Measurements from ENCODE around the gene CDC34. TPM values are rescaled to one million over a fixed set of nuclear protein-coding genes. Genes with fewer than 3 reads are reported as not detected.

Gene CDC34
- total RNA-seq, 1 experiment from 2014 or later: 61.3 TPM

DNA sequence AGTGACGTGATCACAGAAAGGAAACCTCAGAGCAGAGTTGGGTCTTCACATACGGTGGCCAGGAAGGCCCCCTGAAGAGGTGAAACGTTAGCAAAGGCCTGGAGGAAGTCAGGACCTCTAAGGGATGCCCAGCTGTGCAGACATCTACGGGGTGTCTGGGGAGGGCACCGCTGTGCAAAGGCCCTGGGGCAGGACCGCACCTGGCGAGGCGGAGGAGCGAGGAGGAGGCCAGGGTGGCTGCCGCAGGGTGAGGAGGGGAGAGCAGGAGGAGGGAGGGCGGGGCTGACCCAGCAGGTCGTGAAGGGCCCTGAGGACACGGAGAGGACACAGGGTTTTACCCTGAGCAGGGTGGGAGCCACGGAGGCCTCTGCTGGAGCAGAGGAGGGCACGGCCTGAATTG lies 47.1 kb upstream of the CDC34 start:
- ChIA-PET POLR2A (no interaction called here), CTCF (interaction anchor here (1.2 kb wide), 1 partner anchor 22 kb away, joined by 3 read pairs; no protein-coding TSS in a partner anchor)
- no peaks in the 10 kb centered on the region for H3K27me3 Mint-ChIP-seq (ENCODE audit: insufficient read depth, unreplicated experiment)
- peaks cover 12% of the 10 kb centered on the region for H3K36me3 Mint-ChIP-seq (ENCODE audit: insufficient read depth, unreplicated experiment)
- TF ChIP-seq CTCF (IDR thresholded peaks at IDR 0.05; ENCODE audit: unreplicated experiment): no peak
- BruUV-seq (replicated peaks): no TSS peak
- intact Hi-C loops (cut with micrococcal nuclease): no loop called here
- no peak overlapping the region for H3K4me3 Mint-ChIP-seq (ENCODE audit: unreplicated experiment)
- peaks cover 6% of the 10 kb centered on the region for H3K4me1 Mint-ChIP-seq (ENCODE audit: insufficient read depth, unreplicated experiment)
- H3K27ac Mint-ChIP-seq (ENCODE audit: low read depth, unreplicated experiment): no peak overlapping the region
- H3K9me3 Mint-ChIP-seq (ENCODE audit: unreplicated experiment): peaks cover 28% of the 10 kb centered on the region
- DNase-seq (ENCODE audit: unreplicated experiment): no peak

GRCh38 chr19:485077-485476 lies 46.5 kb upstream of the CDC34 start:
- ChIA-PET CTCF (no interaction called here), POLR2A (interaction anchor here (0.9 to 1.1 kb wide), 2 partner anchors 23 to 97 kb away, joined by 3 to 5 read pairs; no protein-coding TSS in a partner anchor)
- H3K4me1 Mint-ChIP-seq (ENCODE audit: insufficient read depth, unreplicated experiment): peaks cover 6% of the 10 kb centered on the region
- intact Hi-C loops (cut with micrococcal nuclease): no loop called here
- no peaks in the 10 kb centered on the region for H3K27me3 Mint-ChIP-seq (ENCODE audit: insufficient read depth, unreplicated experiment)
- no peak overlapping the region for H3K27ac Mint-ChIP-seq (ENCODE audit: low read depth, unreplicated experiment)
- BruUV-seq (replicated peaks): no TSS peak
- TF ChIP-seq CTCF (IDR thresholded peaks at IDR 0.05; ENCODE audit: unreplicated experiment): no peak
- DNase-seq (ENCODE audit: unreplicated experiment): no peak
- peaks cover 24% of the 10 kb centered on the region for H3K9me3 Mint-ChIP-seq (ENCODE audit: unreplicated experiment)
- no peak overlapping the region for H3K4me3 Mint-ChIP-seq (ENCODE audit: unreplicated experiment)
- peaks cover 8% of the 10 kb centered on the region for H3K36me3 Mint-ChIP-seq (ENCODE audit: insufficient read depth, unreplicated experiment)

GRCh38 chr19:485583-486236 lies 45.9 kb upstream of the CDC34 start:
- intact Hi-C loops (cut with micrococcal nuclease): no loop called here

More at GRCh38 chr19:485583-486236, 45.9 kb upstream of the CDC34 start:
- Mint-ChIP-seq H3K4me3 (ENCODE audit: unreplicated experiment) (peak overlapping the region; percentile 62), H3K4me1 (ENCODE audit: insufficient read depth, unreplicated experiment) (peaks cover 6% of the 10 kb centered on the region), H3K9me3 (ENCODE audit: unreplicated experiment) (peaks cover 18% of the 10 kb centered on the region), H3K36me3 (ENCODE audit: insufficient read depth, unreplicated experiment) (peaks cover 1% of the 10 kb centered on the region), H3K27ac (ENCODE audit: low read depth, unreplicated experiment) (peak overlapping the region; percentile 23), H3K27me3 (ENCODE audit: insufficient read depth, unreplicated experiment) (no peaks in the 10 kb centered on the region)
- peak; percentile 19 for DNase-seq (ENCODE audit: unreplicated experiment)
- no peak for TF ChIP-seq CTCF (IDR thresholded peaks at IDR 0.05; ENCODE audit: unreplicated experiment)
- POLR2A ChIA-PET: interaction anchor here (0.9 to 1.1 kb wide), 2 partner anchors 23 to 98 kb away, joined by 3 to 5 read pairs; no protein-coding TSS in a partner anchor
- CTCF ChIA-PET: interaction anchor here (1.2 kb wide), 1 partner anchor 25 kb away, joined by 3 read pairs; no protein-coding TSS in a partner anchor
- BruUV-seq (replicated peaks): no TSS peak
